ENCODE data around the gene DNAH17.
A peak's percentile ranks its signal among the peaks of the same experiment; 100 is the strongest.

DNAH17 gene

GRCh38 chr17:78577296-78577695, at the start of gene DNAH17:
DNAH17 (minus strand) TSS chr17:78577396; CDS start chr17:78575057, 2,339 bp downstream.
- no peak for DNase-seq

- no peak for DNase-seq
Measured at GRCh38 chr17:78624324-78625151, 47.3 kb upstream of the DNAH17 start.

- DNase-seq: no peak
Measured at GRCh38 chr17:78623541-78623940, 46.3 kb upstream of the DNAH17 start.

GRCh38 chr17:78622491-78623265, 45.5 kb upstream of the DNAH17 start:
- peak; percentile 24 for DNase-seq

GRCh38 chr17:78621720-78622490, 44.7 kb upstream of the DNAH17 start:
- peak; percentile 16 for DNase-seq

GRCh38 chr17:78620099-78620498, 42.9 kb upstream of the DNAH17 start:
- no peak for DNase-seq

- no peak for DNase-seq
Measured at GRCh38 chr17:78619334-78619733, 42.1 kb upstream of the DNAH17 start.

- peak; percentile 27 for DNase-seq
Measured at GRCh38 chr17:78618264-78619066, 41.3 kb upstream of the DNAH17 start.

GRCh38 chr17:78617511-78618061, 40.4 kb upstream of the DNAH17 start:
- peak; percentile 72 for DNase-seq

GRCh38 chr17:78616946-78617345, 39.8 kb upstream of the DNAH17 start:
- peak; percentile 23 for DNase-seq

- DNase-seq: peak; percentile 22
Measured at GRCh38 chr17:78615631-78616030, 38.4 kb upstream of the DNAH17 start.

GRCh38 chr17:78613416-78613815, 36.2 kb upstream of the DNAH17 start:
- no peak for DNase-seq

- DNase-seq: no peak
Measured at GRCh38 chr17:78611607-78612006, 34.4 kb upstream of the DNAH17 start.

- DNase-seq: peak; percentile 9
Measured at GRCh38 chr17:78610951-78611511, 33.8 kb upstream of the DNAH17 start.

- no peak for DNase-seq
Measured at GRCh38 chr17:78609191-78609641, 32.0 kb upstream of the DNAH17 start.

- DNase-seq: no peak
Measured at GRCh38 chr17:78608804-78609186, 31.6 kb upstream of the DNAH17 start.

- no peak for DNase-seq
Measured at GRCh38 chr17:78608122-78608803, 31.1 kb upstream of the DNAH17 start.

- no peak for DNase-seq
Measured at GRCh38 chr17:78607038-78607437, 29.8 kb upstream of the DNAH17 start.

- DNase-seq: no peak
Measured at GRCh38 chr17:78605886-78606285, 28.7 kb upstream of the DNAH17 start.

- DNase-seq: no peak
Measured at GRCh38 chr17:78605429-78605828, 28.2 kb upstream of the DNAH17 start.

- no peak for DNase-seq
Measured at GRCh38 chr17:78602246-78602645, 25.1 kb upstream of the DNAH17 start.
